T-helper 2 cell treated with Interferon-gamma antibody and Interleukin-4, amounts not matched to agents 5 μg/mL and 100 μg/mL, for 36 hours (primary cell): Measurements from ENCODE around the gene CD300LB.

Experiments
- DNase-seq: peaks from one replicate; pipeline ENCODE4 v3.0.0; 2021; ENCODE audit warnings: low spot score
- H3K27ac Mint-ChIP-seq: one replicate; pipeline ENCODE4 v1.8.0; 2021; ENCODE audit warnings: mild to moderate bottlenecking, mixed read lengths
- H3K27me3 Mint-ChIP-seq: one replicate; pipeline ENCODE4 v1.8.0; 2021; ENCODE audit warnings: low read depth, mixed read lengths
- H3K36me3 Mint-ChIP-seq: one replicate; pipeline ENCODE4 v1.8.0; 2021; ENCODE audit warnings: low read depth, mixed read lengths
- H3K4me1 Mint-ChIP-seq: one replicate; pipeline ENCODE4 v1.8.0; 2021; ENCODE audit warnings: low read depth, mixed read lengths
- H3K4me3 Mint-ChIP-seq: one replicate; pipeline ENCODE4 v1.8.0; 2022; ENCODE audit warnings: mild to moderate bottlenecking, moderate library complexity, mixed read lengths
- H3K9me3 Mint-ChIP-seq: one replicate; pipeline ENCODE4 v1.8.0; 2021; ENCODE audit warnings: mixed read lengths

The CD300LB gene

DNA sequence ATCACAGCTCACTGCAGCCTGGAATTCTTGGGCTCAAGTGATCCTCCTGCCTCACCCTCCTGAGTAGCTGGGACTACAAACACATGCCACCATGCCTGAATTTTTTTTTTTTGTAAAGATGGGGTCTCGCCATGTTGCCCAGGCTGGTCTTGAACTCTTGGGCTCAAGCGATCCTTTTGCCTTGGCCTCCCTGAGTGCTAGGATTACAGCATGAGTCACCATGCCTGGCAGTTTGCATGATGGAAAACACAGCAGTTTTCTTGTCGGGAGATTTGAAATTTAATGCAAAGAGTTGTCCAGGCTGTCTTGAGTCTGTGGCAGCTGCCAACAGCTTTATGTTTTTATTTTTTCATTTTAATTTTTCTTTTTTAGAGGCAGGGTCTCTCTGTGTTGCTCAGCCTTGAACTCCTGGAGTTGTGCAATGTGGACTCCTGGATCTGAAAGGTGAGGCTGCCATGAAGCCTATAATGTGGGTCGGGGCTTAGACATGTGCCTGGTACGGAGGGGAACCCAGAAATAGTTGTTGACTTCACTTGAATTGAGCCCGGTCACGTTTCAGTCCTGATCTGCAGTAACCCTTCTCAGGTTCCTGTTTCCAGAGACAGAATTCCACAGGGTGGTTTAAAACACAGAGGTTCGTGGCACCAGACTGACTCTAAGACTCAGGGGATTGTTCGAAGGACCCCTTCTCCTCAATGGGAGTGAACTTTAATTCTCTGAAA is 46.1 kb downstream of the CD300LB start:
- no peak for DNase-seq
- Mint-ChIP-seq H3K36me3 (peaks cover 50% of the 10 kb centered on the region), H3K4me1 (peaks cover 12% of the 10 kb centered on the region), H3K27ac (no peak overlapping the region), H3K9me3 (peaks cover 3% of the 10 kb centered on the region), H3K27me3 (peaks cover 3% of the 10 kb centered on the region), H3K4me3 (no peak overlapping the region)

DNA sequence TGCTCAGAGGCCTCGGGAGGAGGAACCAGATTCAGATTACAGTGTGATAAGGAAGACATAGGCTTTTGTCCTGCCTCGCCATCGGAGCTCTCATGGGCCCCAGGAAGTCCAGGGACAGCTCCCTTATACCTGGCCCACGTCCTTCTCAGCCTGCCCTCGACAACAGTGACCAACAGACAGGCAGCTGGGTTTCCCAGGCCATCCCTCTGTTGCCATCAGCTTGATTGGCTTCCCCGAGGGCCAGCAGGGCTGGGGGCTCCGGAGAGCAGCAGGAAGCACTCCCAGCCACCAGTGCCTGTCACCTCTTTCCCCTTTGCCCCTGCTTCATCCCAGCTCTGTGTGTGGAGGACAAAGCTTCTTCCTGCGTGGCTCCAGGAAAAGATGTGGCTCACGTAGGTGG is 47.2 kb downstream of the CD300LB start:
- DNase-seq: no peak
- Mint-ChIP-seq H3K27me3 (no peaks in the 10 kb centered on the region), H3K9me3 (peaks cover 3% of the 10 kb centered on the region), H3K4me1 (peaks cover 18% of the 10 kb centered on the region), H3K4me3 (no peak overlapping the region), H3K36me3 (peaks cover 54% of the 10 kb centered on the region), H3K27ac (no peak overlapping the region)

DNA sequence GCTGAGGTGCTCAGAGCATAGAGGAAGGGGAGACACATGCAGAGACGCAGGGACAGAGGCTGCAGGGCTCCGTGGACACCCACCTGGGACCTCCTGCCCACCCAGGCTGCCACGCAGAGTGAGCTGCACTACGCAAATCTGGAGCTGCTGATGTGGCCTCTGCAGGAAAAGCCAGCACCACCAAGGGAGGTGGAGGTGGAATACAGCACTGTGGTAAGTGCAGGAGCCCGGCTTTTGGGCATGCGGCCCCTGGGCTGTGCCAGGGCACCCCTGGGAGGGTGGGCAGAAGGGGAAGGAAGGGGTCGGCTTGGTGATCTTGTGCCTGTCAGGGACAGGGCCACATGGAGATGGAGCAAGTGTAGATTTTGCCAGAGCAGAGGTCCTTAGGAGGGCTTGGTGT is 49.7 kb downstream of the CD300LB start:
- Mint-ChIP-seq H3K4me3 (no peak overlapping the region), H3K27me3 (no peaks in the 10 kb centered on the region), H3K36me3 (peaks cover 63% of the 10 kb centered on the region), H3K9me3 (peaks cover 2% of the 10 kb centered on the region), H3K27ac (no peak overlapping the region), H3K4me1 (peaks cover 32% of the 10 kb centered on the region)
- no peak for DNase-seq

DNA sequence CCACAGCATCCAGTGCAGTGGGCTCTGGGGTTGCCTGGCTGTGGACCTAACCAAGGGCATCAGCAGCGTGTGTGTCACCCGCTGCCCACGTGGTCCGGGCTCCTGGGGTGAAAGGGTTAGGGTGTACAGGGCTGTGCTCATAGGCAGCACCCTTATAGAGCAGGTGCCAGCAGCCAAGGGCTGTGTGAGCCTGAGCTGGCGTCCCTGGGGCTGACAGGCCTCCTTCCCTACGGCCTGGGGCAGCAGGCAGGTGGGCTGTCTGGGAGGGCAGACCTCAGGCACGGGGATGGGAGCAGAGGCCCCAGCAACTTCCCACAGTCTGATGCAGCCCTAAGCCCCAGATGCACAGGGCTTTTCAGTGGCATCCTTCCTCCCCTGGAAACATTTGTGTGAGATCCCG is 51.0 kb downstream of the CD300LB start:
- DNase-seq: no peak
- peaks cover 14% of the 10 kb centered on the region for H3K9me3 Mint-ChIP-seq
- peak overlapping the region; percentile 49 for H3K4me3 Mint-ChIP-seq
- no peaks in the 10 kb centered on the region for H3K27me3 Mint-ChIP-seq
- H3K36me3 Mint-ChIP-seq: peaks cover 71% of the 10 kb centered on the region
- H3K4me1 Mint-ChIP-seq: peaks cover 32% of the 10 kb centered on the region
- no peak overlapping the region for H3K27ac Mint-ChIP-seq

DNA sequence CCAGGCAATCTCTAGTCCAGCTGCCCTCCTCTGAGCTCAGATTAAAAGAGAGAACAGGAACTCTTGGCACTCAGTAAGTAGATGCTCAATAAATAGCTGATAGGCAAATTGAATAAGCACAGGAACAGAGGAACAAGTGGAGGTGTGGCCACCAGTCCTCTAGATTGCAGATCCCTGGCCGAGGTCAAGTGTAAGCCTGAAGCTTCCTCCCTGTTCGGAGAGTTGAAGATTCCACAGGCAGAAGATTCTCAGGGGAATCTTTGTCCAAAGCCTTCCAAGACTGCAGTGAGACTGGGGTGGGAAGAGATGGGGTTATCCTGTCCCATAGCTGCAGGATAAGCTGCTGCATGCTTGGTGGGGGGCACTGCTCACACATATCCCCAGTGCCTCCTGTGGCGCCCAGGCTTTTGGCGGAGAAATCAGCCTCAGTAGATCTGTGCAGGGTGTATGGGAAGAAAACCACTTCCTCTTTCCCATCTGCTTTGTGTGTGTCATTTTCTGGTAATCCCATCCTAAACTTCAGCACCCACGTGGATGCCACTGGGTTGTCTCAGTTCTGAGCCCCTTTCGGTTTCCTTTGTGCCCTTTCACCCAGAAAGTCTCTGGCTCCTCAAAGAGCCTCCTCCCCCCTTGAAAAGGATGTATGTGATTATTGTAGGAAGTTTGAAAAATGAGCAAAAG is 52.7 kb downstream of the CD300LB start:
- DNase-seq: peak; percentile 72

DNA sequence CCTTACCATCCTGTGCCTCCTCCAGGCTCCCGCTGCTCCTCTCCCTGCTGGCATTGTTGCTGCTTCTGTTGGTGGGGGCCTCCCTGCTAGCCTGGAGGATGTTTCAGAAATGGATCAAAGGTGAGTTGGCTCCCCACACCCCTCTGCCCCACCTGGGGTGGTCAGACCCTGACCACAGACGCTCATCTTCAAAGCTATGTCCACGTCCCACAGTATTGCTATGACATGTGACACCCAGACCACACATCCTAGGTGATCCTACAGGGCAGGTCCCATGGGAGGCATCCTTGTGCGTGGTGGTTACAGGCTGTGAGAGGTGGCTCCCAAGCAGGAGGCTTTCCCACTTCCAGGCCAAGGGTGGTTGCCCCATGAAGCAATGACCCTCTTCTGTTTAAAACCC is 53.9 kb downstream of the CD300LB start:
- no peak for DNase-seq
- no peak overlapping the region for H3K27ac Mint-ChIP-seq
- peaks cover 79% of the 10 kb centered on the region for H3K36me3 Mint-ChIP-seq
- H3K4me3 Mint-ChIP-seq: no peak overlapping the region
- H3K9me3 Mint-ChIP-seq: peaks cover 21% of the 10 kb centered on the region
- H3K27me3 Mint-ChIP-seq: no peaks in the 10 kb centered on the region
- H3K4me1 Mint-ChIP-seq: peaks cover 48% of the 10 kb centered on the region

More for the DNA sequence above, 52.7 kb downstream of the CD300LB start:
- Mint-ChIP-seq H3K4me1 (peaks cover 44% of the 10 kb centered on the region), H3K27ac (peak overlapping the region; percentile 83), H3K4me3 (peak overlapping the region; percentile 53), H3K9me3 (peaks cover 21% of the 10 kb centered on the region), H3K36me3 (peaks cover 75% of the 10 kb centered on the region), H3K27me3 (no peaks in the 10 kb centered on the region)

DNA sequence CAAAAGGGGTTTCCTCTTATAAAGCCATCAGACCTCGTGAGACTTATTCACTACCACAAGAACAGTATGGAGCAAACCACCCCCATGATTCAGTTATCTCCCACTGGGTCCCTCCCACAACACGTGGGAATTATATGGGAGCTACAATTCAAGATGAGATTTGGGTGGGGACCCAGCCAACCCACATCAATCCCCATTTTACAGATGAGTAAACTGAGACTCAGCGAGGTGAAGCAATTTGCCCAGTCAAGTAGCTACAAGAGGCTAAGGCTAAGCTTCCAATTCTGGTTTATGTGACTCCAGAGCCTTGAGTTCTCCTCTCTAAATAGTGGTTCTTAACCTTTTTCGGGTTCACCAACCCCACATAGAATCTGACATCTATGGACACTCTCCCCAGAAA is 56.1 kb downstream of the CD300LB start:
- Mint-ChIP-seq H3K4me3 (no peak overlapping the region), H3K27ac (no peak overlapping the region), H3K27me3 (no peaks in the 10 kb centered on the region), H3K9me3 (peaks cover 21% of the 10 kb centered on the region), H3K4me1 (peaks cover 58% of the 10 kb centered on the region), H3K36me3 (peaks cover 82% of the 10 kb centered on the region)
- DNase-seq: no peak

DNA sequence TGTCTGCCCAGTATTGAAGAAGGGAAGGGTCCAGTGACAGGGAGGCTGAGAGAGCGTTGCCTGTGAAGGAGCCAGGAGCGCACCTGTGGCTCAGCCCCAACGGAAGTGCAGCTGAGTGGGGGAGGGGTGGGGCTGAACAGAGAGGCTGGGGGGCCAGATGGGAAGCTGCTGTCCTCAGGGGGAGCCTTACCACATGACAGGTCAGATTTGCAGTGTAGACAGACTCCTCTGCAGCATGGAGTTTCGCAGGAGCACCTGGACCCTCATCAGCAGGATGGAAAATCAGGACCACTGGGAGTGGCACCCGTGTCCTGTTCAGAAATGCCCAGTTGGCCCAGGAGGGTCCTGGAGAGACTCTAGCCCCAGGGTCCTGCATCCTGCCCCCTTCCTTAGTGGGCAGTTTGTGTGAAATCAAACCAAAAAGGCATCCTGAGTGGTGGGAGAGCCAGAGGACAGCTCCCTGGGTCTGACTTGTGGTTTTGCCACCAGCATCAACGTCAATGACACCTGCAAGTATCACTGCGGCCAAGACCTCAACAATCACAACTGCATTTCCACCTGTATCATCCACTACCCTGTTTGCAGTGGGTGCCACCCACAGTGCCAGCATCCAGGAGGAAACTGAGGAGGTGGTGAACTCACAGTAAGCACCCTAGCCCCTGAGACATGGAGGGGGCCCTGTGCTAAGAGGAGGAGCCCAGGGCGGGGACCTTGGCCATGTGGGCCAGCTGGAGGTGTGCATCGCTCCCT is 57.1 kb downstream of the CD300LB start:
- Mint-ChIP-seq H3K36me3 (peaks cover 78% of the 10 kb centered on the region), H3K4me3 (peak overlapping the region; percentile 70), H3K27me3 (no peaks in the 10 kb centered on the region), H3K9me3 (peaks cover 21% of the 10 kb centered on the region), H3K4me1 (peaks cover 53% of the 10 kb centered on the region), H3K27ac (no peak overlapping the region)
- DNase-seq: no peak

DNA sequence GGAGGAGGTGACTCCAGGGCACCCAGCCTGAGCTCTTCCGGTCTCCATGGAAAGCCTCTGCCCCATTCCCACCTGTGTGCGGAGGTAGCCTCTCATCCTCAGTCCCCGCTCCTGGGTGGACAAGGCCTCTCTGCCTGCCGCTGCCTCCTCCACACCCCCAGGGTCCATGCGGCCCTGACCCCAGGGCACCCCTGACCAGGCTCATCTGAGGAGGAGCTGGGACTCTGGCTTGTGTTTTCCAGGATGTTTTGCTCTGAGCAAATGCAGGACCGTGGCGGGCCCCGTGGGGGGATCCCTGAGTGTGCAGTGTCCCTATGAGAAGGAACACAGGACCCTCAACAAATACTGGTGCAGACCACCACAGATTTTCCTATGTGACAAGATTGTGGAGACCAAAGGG is 58.0 kb downstream of the CD300LB start:
- H3K27ac Mint-ChIP-seq: peak overlapping the region; percentile 76
- H3K27me3 Mint-ChIP-seq: no peaks in the 10 kb centered on the region
- H3K4me1 Mint-ChIP-seq: peaks cover 46% of the 10 kb centered on the region
- peaks cover 74% of the 10 kb centered on the region for H3K36me3 Mint-ChIP-seq
- H3K9me3 Mint-ChIP-seq: peaks cover 21% of the 10 kb centered on the region
- no peak overlapping the region for H3K4me3 Mint-ChIP-seq
- DNase-seq: no peak

DNA sequence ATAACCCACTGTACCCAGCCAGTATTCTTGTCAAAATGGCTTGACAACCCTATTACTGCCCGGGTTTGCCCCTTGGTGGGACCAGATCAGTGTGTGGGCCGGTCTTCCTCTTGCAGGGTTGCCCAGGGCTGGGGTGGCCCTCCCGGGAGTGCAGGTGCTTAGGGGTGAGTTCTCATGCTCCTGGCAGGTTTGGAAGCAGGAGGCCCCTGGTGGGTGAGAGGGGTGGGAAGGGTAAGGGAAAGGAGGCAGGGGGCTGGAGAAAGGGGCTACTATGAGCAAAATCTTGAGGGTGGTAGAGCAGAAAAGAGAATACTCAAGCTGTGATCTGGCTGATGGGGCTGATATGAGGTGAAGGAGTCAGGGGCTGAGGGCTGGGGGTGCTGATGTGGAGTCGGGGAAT is 58.4 kb downstream of the CD300LB start:
- Mint-ChIP-seq H3K9me3 (peaks cover 21% of the 10 kb centered on the region), H3K27ac (no peak overlapping the region), H3K27me3 (no peaks in the 10 kb centered on the region), H3K36me3 (peaks cover 70% of the 10 kb centered on the region), H3K4me1 (peaks cover 42% of the 10 kb centered on the region), H3K4me3 (no peak overlapping the region)
- DNase-seq: no peak

DNA sequence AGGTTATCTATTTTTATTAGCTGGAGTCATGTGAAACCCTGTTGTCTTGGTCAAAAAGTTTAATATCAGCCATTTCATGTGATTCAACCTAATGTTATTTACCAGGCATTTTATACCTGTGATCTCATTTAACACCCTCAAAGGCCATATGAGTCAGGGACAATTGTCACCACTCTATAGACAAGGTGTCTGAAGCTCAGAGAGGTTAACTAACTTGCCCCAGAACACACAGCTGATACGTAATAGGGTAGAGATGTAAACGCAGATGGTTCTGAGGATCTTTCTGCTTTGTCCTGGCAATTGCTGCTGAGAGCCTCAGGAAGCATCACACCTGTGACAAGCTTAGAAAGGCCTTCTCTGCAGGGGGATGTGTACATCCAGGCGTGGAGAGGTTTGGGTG is 59.9 kb downstream of the CD300LB start:
- Mint-ChIP-seq H3K36me3 (peaks cover 62% of the 10 kb centered on the region), H3K4me3 (peak overlapping the region; percentile 21), H3K27ac (peak overlapping the region; percentile 19), H3K27me3 (no peaks in the 10 kb centered on the region), H3K4me1 (peaks cover 42% of the 10 kb centered on the region), H3K9me3 (peaks cover 16% of the 10 kb centered on the region)
- DNase-seq: no peak
